Muscle layer of duodenum (tissue), 2 donors: Measurements from ENCODE around the gene SLC25A47.
A peak's percentile ranks its signal among the peaks of the same experiment; 100 is the strongest.

ENCODE experiments used
- H3K27ac ChIP-seq: one replicate; pipeline ENCODE4 v1.7.0; 2013; ENCODE audit warnings: mild to moderate bottlenecking, low read length
- H3K27me3 ChIP-seq: one replicate; pipeline ENCODE4 v1.7.0; 2013; ENCODE audit warnings: low read depth, mild to moderate bottlenecking, control low read depth, low read length
- H3K36me3 ChIP-seq, 2 donors: one replicate each; pipeline ENCODE4 v1.7.0; 2013; ENCODE audit warnings: low read length in 2 of 2, control low read depth in 1 of 2, mild to moderate bottlenecking in 1 of 2; ENCODE audit not compliant: insufficient read depth in 2 of 2, control insufficient read depth in 1 of 2
- H3K4me1 ChIP-seq, 2 donors: one replicate each; pipeline ENCODE4 v1.7.0; 2013; ENCODE audit warnings: low read length in 2 of 2, mild to moderate bottlenecking in 2 of 2, control low read depth in 1 of 2, moderate library complexity in 1 of 2; ENCODE audit not compliant: insufficient read depth in 2 of 2, control insufficient read depth in 1 of 2
- H3K4me3 ChIP-seq, 2 donors: one replicate each; pipeline ENCODE4 v1.7.0; 2013; ENCODE audit warnings: low read length in 2 of 2, low read depth in 1 of 2, mild to moderate bottlenecking in 1 of 2
- H3K9me3 ChIP-seq, 2 donors: one replicate each; pipeline ENCODE4 v1.7.0; 2013; ENCODE audit warnings: low read length in 2 of 2, control low read depth in 1 of 2, mild to moderate bottlenecking in 1 of 2; ENCODE audit not compliant: control insufficient read depth in 1 of 2
- donor health status: healthy.

Gene SLC25A47

DNA sequence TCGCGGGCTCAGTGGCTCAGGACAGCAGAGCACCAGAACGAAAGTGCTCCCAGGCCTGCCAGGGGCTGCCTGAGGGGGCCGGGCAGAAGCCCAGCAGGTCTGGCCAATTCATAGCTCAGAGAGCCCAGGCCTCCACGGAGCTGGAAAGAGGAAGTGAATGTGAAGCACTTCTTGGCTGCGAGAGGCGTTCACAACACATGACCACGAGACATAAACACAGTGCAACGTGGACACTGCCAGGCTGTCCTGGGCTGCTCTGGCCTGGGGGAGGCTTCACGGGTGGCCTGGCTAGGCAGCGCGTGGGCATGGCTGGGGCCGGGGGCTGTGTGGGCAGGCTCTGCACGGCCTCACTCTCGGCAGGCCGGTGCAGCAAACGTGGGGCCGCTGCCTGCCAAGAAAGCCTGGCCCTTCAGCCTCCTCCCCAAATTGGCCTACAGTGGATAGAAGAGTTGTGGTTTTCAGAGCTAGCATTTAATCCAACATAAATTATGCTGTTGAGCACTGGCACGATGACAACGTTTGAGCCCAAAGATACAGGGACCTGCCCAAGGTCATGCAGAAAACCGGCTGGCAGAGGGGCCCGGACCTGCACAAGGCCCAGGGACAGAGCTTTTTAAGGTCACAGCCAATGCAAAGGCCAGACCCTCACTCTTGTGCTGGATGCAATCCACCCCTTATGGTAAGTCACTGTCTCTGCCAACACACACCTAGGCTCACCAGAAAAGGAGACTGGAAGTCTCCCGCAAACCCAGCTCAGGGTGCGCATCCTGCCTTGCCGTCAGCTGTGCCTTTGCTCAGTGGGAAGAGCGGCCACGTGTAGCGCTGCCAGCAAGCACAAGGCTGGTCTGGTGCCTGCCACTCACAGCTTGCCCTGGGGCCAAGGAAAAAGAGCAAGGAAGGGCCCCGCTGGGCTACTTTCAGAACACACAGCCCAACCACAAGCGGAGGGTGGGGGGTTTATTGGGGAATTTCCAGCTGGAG lies 25.5 kb upstream of the SLC25A47 start:
- Histone ChIP-seq H3K4me1 (peaks cover 4 to 23% of the 10 kb centered on the region in 2 donors), H3K36me3 (no peaks in the 10 kb centered on the region), H3K4me3 (peak overlapping the region in 1 of 2 donors; percentile 39), H3K27ac (no peak overlapping the region), H3K9me3 (no peaks in the 10 kb centered on the region), H3K27me3 (no peaks in the 10 kb centered on the region)

DNA sequence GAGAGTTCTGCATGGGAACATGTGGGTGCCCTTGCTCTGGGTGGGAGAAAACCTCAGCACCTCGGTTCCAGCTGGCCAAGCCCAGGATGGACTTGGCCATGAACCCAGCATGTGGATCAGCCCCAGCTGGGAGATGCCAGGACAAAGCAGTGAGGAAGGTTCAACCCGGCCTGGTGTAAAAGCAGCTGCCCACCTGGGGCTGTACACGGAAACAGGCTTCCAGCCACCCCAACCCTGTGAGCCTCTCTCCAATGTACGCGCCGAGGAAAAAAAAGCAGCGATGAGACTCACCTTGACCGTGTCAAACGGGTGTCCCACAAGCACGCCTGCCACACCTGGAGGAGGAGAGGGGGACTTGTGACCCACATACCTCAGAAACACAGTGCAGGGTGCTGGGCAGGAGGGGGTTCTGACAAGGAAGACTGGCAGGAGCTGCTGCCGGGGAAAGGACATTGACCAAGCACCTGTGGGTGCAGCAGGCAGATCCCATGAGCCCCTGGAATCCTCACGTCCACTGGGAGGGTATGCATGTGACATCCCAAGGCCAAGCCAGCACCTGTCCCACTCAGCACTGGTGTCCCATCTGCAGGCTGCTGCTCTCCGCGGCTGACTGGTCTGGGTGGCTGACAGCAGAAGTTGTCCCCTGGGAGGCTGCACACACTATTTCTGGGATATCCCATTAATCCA lies 24.4 kb upstream of the SLC25A47 start:
- Histone ChIP-seq H3K36me3 (no peaks in the 10 kb centered on the region), H3K27ac (no peak overlapping the region), H3K4me1 (peaks cover 4 to 23% of the 10 kb centered on the region in 2 donors), H3K9me3 (no peaks in the 10 kb centered on the region), H3K4me3 (no peak overlapping the region), H3K27me3 (no peaks in the 10 kb centered on the region)

DNA sequence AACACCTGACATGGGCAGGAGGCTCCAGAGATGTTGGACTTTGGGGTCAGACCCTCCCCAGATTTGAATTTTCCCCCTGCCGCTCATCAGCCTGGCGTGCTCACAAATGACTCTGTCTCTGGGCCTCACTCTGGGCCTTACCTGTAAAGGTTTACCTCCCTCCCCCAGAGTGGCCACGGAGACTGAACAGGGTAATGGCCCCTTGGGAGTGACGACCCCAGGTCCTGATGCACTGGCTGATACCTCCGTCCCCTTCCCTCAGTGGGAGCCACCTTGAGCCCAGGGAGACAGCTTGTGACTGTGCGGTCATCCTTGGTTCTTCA lies 23.9 kb upstream of the SLC25A47 start:
- Histone ChIP-seq H3K36me3 (no peaks in the 10 kb centered on the region), H3K27me3 (no peaks in the 10 kb centered on the region), H3K9me3 (no peaks in the 10 kb centered on the region), H3K4me3 (no peak overlapping the region), H3K4me1 (peaks cover 4 to 24% of the 10 kb centered on the region in 2 donors), H3K27ac (no peak overlapping the region)

GRCh38 chr14:100302616-100303015 lies 20.5 kb upstream of the SLC25A47 start:
- H3K27ac ChIP-seq: no peak overlapping the region
- H3K27me3 ChIP-seq: no peaks in the 10 kb centered on the region
- H3K9me3 ChIP-seq: no peaks in the 10 kb centered on the region
- peaks cover 3 to 21% of the 10 kb centered on the region in 2 donors for H3K4me1 ChIP-seq
- no peaks in the 10 kb centered on the region for H3K36me3 ChIP-seq
- no peak overlapping the region for H3K4me3 ChIP-seq

- no peaks in the 10 kb centered on the region for H3K27me3 ChIP-seq
- H3K9me3 ChIP-seq: no peaks in the 10 kb centered on the region
- no peaks in the 10 kb centered on the region for H3K36me3 ChIP-seq
- H3K4me3 ChIP-seq: no peak overlapping the region
- H3K27ac ChIP-seq: no peak overlapping the region
- H3K4me1 ChIP-seq: peaks cover 8 to 18% of the 10 kb centered on the region in 2 donors
Measured at GRCh38 chr14:100303179-100303578, 20.0 kb upstream of the SLC25A47 start.

DNA sequence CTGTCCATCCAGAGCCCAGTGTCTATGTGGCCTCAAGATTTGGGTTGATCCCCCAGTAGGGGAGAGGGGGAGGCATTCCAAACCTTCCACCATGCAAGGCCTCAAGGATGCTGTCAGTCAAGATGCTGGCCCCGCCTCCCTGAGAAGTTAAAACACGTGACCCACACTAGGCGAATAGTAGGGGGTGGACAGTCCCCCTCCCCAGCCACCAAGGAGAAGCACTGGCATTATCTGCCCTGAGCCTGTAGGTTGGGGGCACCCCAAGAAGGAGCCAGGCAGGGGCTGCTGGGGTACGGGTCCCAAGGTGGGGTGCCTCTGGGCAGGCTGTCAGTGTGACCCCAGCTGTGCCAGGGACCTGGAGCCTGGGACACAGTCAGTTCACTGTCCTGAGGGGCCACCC lies 19.2 kb upstream of the SLC25A47 start:
- Histone ChIP-seq H3K9me3 (no peaks in the 10 kb centered on the region), H3K4me1 (peaks cover 8 to 17% of the 10 kb centered on the region in 2 donors), H3K27ac (no peak overlapping the region), H3K4me3 (no peak overlapping the region), H3K36me3 (no peaks in the 10 kb centered on the region), H3K27me3 (no peaks in the 10 kb centered on the region)

GRCh38 chr14:100304825-100305323 lies 18.3 kb upstream of the SLC25A47 start:
- no peaks in the 10 kb centered on the region for H3K27me3 ChIP-seq
- peaks cover 8 to 17% of the 10 kb centered on the region in 2 donors for H3K4me1 ChIP-seq
- peak overlapping the region; percentile 39 for H3K27ac ChIP-seq
- H3K4me3 ChIP-seq: peak overlapping the region; percentile 52 to 88
- no peaks in the 10 kb centered on the region for H3K9me3 ChIP-seq
- no peaks in the 10 kb centered on the region for H3K36me3 ChIP-seq

- peak overlapping the region; percentile 52 to 88 for H3K4me3 ChIP-seq
- H3K27me3 ChIP-seq: no peaks in the 10 kb centered on the region
- H3K9me3 ChIP-seq: no peaks in the 10 kb centered on the region
- no peaks in the 10 kb centered on the region for H3K36me3 ChIP-seq
- peaks cover 8 to 17% of the 10 kb centered on the region in 2 donors for H3K4me1 ChIP-seq
- H3K27ac ChIP-seq: peak overlapping the region; percentile 39
Measured at GRCh38 chr14:100305324-100306100, 17.6 kb upstream of the SLC25A47 start.

DNA sequence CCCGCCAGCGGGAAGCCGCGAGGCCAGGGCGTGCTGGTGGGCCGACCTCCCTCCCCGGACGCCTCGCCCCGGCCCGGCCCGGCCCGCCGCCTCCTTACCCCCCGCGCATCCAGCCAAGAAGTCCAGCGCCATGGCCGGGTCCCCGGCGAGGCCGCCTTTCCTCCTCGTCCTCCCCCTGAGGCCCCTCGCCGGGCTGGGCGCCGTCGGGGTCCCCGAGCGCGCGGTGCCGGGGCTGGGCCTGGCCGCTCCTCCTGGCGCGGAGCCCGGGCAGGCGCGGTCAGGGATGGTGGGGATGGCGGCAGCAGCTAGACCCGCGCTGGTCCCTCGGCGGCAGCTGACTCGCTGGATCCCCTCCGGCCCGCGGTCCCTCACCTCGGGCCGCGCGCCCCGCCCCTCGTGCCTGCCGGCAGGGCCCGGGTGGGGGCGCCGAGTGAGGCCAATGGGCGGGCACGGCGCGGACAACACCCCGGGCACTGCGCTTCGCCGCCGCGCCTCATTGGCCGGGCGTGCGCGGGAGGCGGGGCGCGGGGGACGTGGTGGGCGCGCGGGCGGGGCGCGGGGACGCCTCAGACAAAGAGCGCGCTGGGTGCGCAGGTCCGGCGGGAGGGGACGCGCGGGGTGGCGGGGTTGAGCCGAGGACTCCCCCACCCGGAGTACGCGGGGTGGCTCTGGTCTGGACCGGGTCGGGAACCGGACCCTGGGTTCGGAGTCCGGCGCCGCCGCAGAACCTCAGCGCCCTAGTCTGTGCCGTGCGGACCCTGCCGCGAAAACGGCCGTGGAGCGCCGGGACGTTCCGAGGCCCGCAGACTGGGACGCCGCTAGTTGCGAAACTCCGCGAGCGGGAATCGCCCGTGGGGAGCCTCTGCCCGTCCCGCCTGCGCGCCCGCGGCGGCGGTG lies 16.8 kb upstream of the SLC25A47 start, which contains the start of gene SLC25A29:
SLC25A29 (minus strand) TSS at position 344 of the 897 bp plus-strand sequence; CDS start at position 132, 212 bp downstream.
- Histone ChIP-seq H3K27me3 (no peaks in the 10 kb centered on the region), H3K4me1 (peaks cover 8 to 17% of the 10 kb centered on the region in 2 donors), H3K27ac (peak within 1 kb of the TSS; percentile 60), H3K4me3 (peak within 1 kb of the TSS; percentile 60 to 88), H3K9me3 (no peaks in the 10 kb centered on the region), H3K36me3 (no peaks in the 10 kb centered on the region)
